Measurements from ENCODE around the gene HMGCLL1.

HMGCLL1 gene

DNA sequence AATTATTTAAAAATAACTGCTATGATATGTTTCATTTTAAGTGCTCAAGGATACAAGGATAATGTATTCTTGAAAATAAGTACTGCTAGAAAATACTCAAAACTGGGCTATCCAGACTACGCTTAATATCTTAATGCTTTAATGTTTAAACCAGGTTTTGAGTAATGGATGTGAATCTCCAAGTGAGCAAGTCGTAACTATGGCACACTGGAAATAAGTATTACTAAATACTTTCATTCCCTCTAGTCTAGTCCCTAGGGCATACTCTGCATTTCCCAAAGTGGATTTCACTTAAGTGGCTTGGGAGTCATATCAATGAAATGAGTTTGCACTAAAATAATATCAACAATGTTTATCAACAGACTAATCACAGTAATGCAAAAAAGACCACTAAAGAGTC is 48.1 kb downstream of the HMGCLL1 start:
- DNase-seq = no peak

DNA sequence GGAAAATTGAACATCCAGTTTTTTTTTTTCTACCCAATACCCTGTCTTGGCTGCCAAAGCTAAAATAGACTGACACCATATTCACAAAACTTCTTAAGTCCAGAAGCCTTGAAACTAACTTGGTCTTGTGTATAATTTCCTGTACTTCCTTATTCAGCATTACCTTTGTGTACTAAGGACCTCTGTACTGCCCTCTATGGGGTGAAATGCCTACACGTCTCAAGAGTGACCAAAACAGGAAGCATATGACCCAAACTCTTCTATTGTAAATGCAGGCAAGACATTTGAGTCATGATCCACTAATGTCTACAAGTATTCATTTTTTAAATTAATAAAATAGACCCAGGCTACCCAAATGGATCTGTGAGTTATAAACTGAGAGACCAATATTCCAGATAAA is 50.4 kb downstream of the HMGCLL1 start:
- DNase-seq = no peak

DNA sequence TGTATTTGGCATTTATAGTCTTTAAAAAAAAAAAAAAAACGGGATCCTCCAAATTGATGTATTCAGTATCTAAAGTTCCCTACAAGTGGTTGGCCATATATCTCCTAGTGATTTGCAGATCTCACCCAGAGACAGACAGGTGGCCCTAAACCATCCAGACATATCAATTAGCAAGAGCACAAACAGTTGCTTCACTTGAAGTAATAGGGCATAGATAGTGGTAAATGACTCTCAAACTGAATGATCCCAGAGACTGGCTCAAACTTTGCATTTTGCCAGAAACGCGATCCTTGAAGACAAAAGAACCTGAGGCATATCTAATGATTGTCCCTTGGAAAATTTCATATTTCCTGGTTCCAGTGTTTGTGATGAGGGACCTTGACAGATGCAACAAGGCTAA is 54.6 kb downstream of the HMGCLL1 start:
- DNase-seq = no peak

DNA sequence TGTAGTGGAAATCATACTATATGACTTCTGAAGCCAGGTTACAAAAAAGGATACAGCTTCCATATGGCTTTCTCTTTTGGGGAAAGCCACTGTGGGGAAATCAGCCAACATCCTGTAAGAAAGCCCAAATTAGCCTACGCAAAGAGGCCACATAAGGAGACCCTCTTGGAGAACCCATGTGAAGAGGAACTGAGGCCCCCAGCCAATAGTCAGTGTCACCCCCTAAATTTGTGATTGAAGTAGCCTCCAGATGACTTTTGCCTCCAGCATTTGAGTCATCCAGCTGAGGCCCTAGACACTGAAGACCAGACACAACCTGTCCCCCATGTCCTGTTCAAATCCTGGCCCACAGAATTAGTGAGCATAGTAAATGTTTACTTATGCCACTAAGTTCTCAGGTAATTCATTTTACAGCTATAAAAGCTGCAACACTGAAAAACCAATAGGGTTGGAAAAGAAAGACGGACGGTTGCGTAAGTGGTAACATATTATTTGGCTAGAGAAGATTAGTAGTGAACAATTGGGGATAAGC is 60.4 kb downstream of the HMGCLL1 start:
- DNase-seq = no peak

DNA sequence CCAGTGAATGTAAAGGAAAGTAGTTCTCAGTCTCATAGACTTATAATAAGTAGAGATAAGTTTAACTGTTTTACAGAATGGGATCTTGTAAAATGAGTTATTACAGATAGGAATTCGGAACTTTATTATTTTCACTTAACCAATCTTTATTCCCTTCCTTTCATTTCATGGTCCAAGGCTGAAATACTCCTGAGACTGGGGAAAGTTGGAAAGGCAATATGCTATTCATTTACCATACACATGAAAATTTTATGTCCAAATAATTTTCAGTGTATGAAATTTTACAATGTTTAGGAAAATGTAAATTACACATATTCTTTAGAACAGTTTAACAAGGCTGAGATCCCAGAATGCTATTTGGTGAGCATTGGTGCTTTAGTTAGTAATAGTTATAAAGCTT is 62.3 kb downstream of the HMGCLL1 start:
- no peak for DNase-seq

DNA sequence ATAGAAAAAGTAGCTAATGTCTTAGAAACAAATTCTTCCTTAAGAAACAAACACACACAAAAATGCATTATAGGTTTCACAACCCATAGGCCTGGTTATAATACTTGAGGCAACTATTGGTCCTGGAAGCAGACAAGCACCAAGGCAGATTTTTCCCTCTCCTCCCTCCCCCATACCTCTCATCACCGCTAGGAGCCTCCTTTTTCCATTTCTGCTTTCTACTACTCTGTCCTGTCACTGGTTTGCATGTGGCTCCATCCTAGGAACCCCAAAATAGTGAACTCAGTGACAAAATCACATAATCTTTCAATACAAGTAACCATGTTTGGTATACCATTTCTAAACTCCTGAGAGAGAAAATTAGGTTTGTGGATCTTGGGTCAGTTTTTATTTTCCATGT is 66.1 kb downstream of the HMGCLL1 start:
- no peak for DNase-seq

DNA sequence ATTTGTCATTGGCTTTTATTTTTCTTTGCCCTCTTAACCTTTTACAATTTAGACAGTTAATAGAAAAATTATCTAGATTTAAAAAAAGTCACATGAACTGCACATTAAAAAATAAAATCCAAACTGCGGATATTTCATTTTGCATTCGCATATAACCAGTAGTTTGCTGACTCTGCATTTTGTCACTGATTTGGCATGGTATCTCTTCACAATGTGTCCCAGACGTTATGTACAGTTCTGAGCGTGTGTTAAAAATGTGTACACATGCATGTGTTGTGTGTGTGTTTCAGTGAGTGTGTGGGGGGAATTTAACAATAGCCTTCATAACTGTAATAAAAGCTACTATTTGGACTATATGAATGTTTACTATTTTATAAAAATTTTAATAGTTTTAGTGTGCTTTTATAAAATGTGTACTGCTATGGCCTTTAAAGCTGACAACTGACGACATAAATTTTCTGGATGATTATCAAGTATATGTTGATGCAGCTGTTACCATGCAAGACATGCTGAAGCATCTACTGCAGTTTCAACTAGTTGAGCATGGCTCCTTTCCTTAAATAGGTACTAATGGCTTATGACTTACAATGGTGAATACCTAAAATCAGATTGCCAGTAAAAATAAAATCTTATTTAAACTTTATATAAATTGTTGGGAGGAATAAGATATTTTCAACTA is 67.7 kb downstream of the HMGCLL1 start:
- DNase-seq = no peak

DNA sequence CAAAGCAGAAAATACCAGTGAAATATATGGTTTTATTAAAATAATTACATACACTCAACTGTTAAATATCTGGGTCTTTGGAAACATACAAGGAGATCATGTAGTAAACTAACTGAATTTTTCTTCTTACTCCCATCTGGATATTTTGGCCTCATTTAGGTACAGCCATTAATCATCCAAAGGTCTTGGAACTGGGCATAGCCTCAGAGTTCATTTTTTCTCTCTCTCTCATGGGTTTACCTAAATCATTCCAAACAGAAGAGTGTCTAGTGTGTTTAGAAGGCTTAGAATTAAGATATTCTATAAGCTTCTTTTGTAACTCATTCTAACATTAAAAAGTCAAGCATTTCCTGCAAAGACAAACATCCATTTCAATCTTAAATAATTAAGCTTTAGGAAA is 79.4 kb downstream of the HMGCLL1 start:
- no peak for DNase-seq

DNA sequence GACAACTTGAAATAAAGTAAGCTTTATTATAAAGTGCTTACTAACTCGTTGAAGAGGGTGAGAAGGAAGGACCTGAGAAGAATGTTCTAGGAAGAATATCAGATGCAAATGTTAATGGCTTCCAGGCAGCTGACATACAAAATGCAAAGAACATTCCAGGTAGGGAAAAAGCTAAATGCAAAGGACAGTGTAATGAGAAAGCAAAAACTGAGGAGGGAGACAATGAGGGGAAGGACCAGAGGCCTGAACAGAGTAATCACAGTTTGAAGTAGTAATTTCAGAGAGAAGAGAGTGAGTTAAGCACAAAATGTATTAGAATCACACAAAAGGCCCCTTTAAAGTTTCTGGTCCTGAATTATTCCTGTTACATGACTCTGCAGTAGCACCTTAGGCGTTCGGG is 81.3 kb downstream of the HMGCLL1 start:
- DNase-seq = no peak

DNA sequence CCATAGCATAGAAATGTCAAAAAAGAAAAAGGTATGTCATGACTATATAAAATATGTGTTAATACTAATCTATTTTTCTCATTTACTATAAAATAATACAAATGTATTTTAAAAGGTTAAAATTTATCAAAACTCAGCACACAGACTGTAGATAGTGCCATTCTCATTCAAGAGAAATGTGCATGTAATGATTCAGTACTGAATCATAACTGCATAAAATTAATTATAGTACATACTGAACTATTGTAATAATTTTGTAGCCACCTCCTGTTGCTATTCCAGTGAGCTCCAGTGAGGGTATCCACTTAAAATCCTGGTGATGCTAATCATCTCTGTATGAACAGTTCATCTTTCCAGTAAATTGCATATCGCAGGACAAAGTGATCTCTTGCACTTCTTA is 82.8 kb downstream of the HMGCLL1 start:
- no peak for DNase-seq

DNA sequence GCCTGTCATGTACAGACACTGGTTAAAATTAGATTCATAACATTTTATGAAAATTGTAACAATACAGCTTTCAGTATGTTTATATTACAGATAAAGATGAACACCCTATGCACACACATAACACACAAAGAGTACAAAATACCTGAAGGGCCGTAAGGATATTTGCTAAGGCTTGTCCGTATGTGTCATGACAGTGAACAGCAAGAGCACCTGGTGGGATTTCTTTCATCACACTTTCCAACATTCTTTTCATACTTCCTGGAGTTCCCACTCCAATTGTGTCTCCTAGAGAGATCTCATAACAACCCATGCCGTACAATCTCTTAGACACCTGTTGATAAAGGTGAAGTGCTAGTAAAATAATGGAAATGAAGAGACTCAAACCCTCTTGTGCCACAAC is 83.7 kb downstream of the HMGCLL1 start:
- no peak for DNase-seq

DNA sequence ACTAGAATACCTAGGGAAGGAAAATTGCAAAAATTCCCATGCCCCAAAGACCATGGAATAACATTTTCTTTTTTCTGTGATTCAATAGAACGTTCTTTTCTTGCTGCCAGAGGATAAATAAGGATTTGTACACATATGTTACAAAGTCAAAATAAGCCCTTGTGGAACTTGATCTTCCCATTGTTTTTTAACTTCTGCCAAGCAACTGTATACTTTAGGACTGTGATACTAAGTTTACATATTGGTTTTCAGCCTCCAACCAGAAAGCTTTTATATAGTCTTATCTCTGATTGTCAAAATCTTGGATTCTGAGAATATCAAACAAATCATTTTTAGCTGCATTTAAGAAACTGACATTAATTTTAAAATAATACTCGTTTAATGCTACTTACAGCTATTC is 84.6 kb downstream of the HMGCLL1 start:
- no peak for DNase-seq

DNA sequence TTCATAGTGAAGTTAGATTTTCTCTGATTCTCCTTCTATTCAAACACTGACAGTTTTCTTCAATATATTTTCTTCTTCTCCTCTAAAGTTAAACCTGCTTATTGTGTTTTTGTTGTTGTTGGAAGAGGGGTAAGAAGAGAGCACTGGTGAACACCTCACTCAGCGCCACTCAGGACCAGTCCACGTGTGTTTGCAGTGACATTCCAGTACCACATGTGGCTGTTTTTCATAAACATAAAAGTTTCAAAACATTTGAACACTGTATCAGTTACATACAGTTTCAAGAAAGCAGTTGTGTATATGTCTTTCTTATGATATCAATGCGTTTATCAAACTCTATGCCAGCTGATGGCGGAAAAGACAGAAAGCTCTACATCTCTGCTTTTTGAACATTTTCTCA is 86.7 kb downstream of the HMGCLL1 start:
- DNase-seq = no peak

DNA sequence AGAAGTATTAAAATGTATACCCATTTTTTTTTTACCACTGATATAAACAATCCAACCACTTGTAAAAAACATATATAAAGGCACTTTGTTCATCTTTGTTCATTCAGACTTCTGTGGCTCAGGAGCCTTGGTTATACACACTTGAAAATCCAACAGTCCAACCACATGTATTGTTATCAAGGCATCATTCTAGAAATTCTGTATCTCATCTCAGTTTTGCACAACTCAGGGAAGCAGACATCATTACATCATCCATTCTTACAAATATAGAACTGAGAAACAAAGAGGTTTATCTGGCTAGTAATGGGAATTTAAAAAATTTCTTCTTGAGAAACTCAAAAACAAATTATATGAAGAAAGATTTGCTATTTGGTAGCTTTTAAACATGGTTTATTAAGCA is 88.1 kb downstream of the HMGCLL1 start:
- DNase-seq = no peak

DNA sequence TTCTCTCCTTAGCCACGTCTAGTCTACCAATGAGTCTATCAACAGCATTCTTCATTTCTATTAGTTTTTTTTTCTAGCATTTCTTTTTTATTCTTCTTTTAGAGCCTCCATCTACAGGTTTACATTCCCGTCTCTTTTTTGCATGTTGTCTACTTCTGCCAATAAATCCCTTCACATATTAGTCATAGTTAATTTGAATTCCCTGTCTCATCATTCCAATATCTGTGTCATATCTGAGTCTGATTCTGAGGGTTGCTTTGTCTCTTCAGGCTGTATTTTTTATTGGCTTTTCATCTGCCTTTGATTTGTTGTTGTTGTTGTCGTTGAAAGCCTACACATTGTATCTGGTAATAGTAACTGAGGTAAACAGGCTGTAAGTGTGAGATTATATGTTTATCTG is 104.6 kb downstream of the HMGCLL1 start:
- DNase-seq = no peak

DNA sequence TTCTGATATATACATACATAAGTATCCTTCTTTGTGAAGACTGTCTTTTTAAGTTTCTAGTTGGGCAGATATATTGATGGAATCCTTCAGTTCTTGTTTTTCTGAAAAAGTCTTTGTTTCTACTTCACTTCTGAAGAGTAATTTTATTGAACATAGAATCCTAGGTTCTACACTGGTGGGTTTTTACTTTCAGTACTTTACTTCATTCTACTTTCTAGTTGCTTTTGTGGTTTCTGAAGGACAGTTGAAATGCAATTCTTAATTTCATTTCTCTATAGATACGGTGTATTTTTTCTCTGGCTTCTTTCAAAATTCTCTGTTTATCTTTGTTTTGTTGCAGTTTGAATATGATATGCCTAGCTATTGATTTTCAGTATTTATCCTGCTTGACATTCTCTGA is 105.3 kb downstream of the HMGCLL1 start:
- DNase-seq = no peak

DNA sequence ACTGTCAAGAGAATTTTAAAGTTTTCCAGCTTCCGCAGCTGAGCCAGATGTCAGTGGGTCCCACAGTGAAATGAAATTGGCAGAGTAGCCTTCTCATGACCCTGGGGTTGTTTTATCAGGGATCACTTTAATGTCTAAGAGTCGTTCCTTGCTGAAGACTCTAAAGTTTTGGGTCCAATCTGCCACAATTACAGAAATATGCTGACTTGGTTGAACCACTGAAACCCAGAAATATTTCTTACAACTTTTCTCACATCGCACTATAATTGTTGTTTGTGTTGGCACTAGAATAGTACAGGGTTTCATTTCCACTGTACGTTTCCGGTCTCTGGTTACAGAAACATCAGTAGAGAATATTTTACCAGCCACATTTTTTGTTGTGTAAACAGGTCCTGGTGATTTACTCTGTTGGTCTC is 109.0 kb downstream of the HMGCLL1 start:
- DNase-seq = no peak

DNA sequence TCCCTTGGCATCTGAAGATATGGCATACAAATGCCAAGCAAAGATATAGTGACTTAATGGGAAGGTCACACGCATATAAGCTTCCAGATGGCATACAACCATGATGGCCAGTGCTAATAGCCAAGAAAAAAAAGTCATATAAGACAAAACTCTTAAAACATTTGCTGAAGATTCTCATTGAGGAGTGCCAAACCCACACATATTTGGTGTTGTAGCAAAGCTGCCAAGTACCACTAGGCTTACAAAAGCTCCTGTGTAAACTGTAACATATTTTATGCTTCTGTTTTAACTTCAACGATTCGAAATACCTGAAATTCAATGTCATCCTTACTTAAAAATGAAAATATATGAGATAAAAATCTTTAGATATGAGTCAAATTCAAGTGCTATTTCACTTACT is 123.0 kb downstream of the HMGCLL1 start:
- no peak for DNase-seq

DNA sequence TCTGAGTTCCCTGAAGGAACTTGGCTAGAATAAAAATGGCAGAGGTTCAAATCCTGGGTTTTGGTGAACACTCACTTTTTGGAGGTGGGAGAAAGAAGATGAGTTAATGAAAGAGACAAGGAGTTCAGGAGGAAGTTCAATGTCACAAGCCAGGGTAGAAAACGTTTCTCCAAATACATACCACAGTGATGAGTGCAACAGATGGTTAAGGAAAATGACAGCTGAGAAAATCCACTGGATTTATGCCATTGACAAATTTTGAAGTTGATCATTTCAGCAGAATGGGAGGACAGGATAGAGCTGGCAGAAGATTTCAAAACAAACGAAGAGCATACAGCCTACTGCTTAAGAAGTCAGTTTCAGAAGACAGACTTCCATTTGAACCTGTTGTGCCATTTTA is 129.0 kb downstream of the HMGCLL1 start:
- DNase-seq = no peak

DNA sequence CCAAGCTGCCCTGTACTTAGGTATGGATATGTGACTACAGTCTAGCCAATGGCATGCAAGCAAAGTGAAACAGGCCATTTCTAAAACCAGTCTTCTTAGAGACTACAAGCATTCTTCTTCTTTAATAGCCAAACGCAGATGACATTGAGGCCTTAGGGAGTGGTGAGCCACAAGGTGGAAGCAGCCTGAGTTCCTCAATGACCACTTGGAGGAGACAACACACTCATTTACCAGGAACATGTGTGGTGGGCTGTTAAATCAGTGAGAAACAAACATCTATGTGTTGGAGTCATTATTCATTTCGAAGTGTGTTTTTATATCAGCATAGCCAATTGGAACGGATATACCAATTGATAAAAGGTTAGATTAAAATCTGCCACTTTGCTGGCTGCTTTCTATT is 129.8 kb downstream of the HMGCLL1 start:
- DNase-seq = no peak

DNA sequence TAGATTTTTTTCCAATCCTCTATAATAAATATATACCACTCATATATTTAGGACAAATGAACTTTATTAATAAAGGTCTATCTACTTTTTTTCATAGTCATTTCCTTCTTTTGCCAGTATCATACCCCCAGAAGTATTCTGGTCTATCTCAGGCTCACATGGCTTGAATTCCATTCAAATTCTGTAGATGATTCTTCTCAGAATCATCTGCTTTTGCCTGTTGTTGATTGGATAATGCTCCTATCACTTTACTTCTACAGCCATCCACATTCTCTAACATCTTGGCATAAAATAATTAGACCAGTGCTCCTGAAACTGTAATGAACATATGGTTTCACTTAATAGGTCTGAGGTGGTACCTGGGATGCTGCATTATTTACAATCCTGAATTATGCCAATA is 130.5 kb downstream of the HMGCLL1 start:
- no peak for DNase-seq

DNA sequence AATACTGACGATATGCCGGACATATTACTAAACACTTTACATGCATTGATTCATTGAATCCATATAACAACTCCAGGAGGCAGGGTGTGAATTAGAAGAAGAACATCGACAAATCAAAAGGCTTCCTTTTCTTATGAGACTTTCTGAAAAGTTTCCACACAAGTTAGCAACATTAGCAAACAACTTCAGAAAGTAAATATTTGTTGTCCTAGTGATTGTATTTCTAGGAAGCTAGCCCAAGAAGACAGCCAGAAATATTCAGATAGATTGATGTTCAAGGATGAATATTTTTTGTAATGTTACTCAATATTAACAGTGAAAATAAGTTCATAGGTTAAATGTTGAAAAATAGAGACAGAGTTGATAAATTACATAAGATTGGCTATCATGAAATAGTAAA is 131.1 kb downstream of the HMGCLL1 start:
- no peak for DNase-seq

DNA sequence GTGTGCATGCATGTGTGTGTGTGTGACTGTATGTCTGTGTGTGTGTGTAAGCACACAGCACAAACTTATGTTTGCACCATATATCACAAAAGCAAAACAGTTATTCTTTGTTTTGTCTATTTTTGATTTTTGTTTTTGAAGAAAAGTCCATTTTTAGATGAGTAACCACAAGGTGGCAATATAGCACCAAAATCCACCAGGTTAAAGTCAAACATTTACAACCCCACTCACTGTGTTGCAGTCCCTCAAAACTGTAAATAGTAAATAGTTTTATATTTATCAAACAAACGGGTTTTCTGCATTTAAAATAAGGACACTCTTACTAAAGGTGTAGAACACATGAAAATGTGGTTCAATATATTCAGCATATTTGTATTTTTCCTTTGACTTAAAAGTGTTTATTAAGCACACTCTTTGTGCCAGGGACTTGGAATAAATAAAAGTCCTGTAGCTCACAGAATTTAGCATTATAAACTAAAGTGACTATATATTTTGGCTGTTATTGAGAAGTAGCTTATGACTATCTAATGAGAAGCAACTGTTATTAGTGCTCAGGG is 133.3 kb downstream of the HMGCLL1 start:
- no peak for DNase-seq

DNA sequence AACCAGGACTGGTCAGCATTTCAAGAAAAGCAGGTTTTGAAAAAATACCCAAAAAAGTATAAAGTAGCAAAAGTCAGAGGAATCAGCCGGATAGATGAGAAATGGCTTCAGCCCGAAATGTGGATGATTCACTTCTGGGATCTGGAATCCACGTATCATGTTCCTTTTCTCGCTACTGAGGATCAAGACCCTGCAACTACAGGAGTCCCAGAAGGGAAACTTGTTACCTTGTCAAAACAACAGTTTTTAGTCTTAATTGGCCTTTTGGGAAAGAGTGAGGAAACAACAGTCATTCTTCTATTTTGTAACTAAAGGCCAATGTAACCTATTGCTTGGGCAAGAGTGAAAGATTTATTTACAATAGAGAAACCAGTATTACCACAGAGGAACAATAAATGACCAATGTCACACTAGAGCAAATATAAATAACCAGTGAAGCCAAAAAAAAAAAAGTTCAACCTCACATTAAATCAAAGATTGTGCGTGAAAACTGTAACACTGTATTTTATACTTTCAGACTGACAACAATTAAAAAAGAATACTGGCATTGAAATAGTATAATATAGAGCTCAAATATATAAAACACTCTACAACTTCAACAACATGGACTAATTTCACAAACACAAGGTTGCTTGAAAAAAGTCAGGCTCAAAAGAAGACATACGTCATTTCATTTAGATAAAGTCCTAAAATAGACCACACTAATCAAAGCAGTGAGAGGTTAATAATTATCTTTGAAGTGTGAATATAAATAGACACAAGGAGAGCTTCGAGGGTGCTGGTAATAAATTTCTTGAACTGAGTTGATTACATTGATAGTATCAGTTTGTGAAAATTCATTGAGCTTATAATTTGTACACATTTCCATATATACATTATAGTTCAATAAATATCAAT is 135.5 kb downstream of the HMGCLL1 start:
- no peak for DNase-seq

All from activated CD4-positive, alpha-beta T cell treated with anti-CD3 and anti-CD28 coated beads, Interleukin-2, amount 50 U/mL, for 1 hour (primary cell).